ENCODE measurements around the gene CROCC2.

The CROCC2 gene

GRCh38 chr2:240991378-240992263, 85.5 kb downstream of the CROCC2 start:
- H3K27me3 ChIP-seq (ENCODE audit: low read length) = no peaks in the 10 kb centered on the region
- H2AFZ ChIP-seq (ENCODE audit: low read depth, low read length, severe bottlenecking) = no peak overlapping the region
- TF ChIP-seq, protein P1, sequence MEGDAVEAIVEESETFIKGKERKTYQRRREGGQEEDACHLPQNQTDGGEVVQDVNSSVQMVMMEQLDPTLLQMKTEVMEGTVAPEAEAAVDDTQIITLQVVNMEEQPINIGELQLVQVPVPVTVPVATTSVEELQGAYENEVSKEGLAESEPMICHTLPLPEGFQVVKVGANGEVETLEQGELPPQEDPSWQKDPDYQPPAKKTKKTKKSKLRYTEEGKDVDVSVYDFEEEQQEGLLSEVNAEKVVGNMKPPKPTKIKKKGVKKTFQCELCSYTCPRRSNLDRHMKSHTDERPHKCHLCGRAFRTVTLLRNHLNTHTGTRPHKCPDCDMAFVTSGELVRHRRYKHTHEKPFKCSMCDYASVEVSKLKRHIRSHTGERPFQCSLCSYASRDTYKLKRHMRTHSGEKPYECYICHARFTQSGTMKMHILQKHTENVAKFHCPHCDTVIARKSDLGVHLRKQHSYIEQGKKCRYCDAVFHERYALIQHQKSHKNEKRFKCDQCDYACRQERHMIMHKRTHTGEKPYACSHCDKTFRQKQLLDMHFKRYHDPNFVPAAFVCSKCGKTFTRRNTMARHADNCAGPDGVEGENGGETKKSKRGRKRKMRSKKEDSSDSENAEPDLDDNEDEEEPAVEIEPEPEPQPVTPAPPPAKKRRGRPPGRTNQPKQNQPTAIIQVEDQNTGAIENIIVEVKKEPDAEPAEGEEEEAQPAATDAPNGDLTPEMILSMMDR (IDR thresholded peaks at IDR 0.05; ENCODE audit: insufficient read depth, low read length, poor library complexity, severe bottlenecking) = no peak
- TF ChIP-seq EZH2phosphoT487 (conservative IDR thresholded peaks at IDR 0.05; ENCODE audit: low read length) = no peak

GRCh38 chr2:240992572-240993291, 86.6 kb downstream of the CROCC2 start:
- Histone ChIP-seq H2AFZ (ENCODE audit: low read depth, low read length, severe bottlenecking) (no peak overlapping the region), H3K27me3 (ENCODE audit: low read length) (no peaks in the 10 kb centered on the region), H4K20me1 (ENCODE audit: low read depth, low read length) (no peaks in the 10 kb centered on the region), H3K4me2 (ENCODE audit: low read depth, low read length, poor library complexity, severe bottlenecking) (no peak overlapping the region), H3K4me3 (ENCODE audit: insufficient read depth, low read length, poor library complexity, severe bottlenecking) (no peak overlapping the region), H3K79me2 (ENCODE audit: insufficient read depth, low read length) (no peaks in the 10 kb centered on the region), H3K27ac (ENCODE audit: low read depth, low read length) (no peak overlapping the region), H3F3A (ENCODE audit: insufficient read depth) (no peaks in the 10 kb centered on the region), H3K9ac (ENCODE audit: low read length) (no peak overlapping the region), H3K9me3 (ENCODE audit: insufficient read depth, low read length) (no peaks in the 10 kb centered on the region), H3K36me3 (ENCODE audit: low read length) (no peaks in the 10 kb centered on the region), H3K9me2 (replicated peaks; ENCODE audit: insufficient read depth, low read length) (no peaks in the 10 kb centered on the region)
- no peak for TF ChIP-seq EZH2phosphoT487 (conservative IDR thresholded peaks at IDR 0.05; ENCODE audit: low read length)

More at GRCh38 chr2:240991378-240992263, 85.5 kb downstream of the CROCC2 start:
- H3K9ac ChIP-seq (ENCODE audit: low read length) = no peak overlapping the region
- H3K79me2 ChIP-seq (ENCODE audit: insufficient read depth, low read length) = no peaks in the 10 kb centered on the region
- H3K4me3 ChIP-seq (ENCODE audit: insufficient read depth, low read length, poor library complexity, severe bottlenecking) = no peak overlapping the region
- no peaks in the 10 kb centered on the region for H3K9me2 ChIP-seq (replicated peaks; ENCODE audit: insufficient read depth, low read length)
- no peak overlapping the region for H3K27ac ChIP-seq (ENCODE audit: low read depth, low read length)
- no peak overlapping the region for H3K4me2 ChIP-seq (ENCODE audit: low read depth, low read length, poor library complexity, severe bottlenecking)
- H3F3A ChIP-seq (ENCODE audit: insufficient read depth) = no peaks in the 10 kb centered on the region
- no peaks in the 10 kb centered on the region for H4K20me1 ChIP-seq (ENCODE audit: low read depth, low read length)
- no peaks in the 10 kb centered on the region for H3K36me3 ChIP-seq (ENCODE audit: low read length)
- H3K9me3 ChIP-seq (ENCODE audit: insufficient read depth, low read length) = no peaks in the 10 kb centered on the region

- Histone ChIP-seq H3K4me3 (ENCODE audit: insufficient read depth, low read length, poor library complexity, severe bottlenecking) (no peak overlapping the region), H3K27me3 (ENCODE audit: low read length) (no peaks in the 10 kb centered on the region), H3K4me2 (ENCODE audit: low read depth, low read length, poor library complexity, severe bottlenecking) (no peak overlapping the region), H3F3A (ENCODE audit: insufficient read depth) (no peaks in the 10 kb centered on the region), H4K20me1 (ENCODE audit: low read depth, low read length) (no peaks in the 10 kb centered on the region), H3K27ac (ENCODE audit: low read depth, low read length) (no peak overlapping the region), H3K9ac (ENCODE audit: low read length) (no peak overlapping the region), H3K79me2 (ENCODE audit: insufficient read depth, low read length) (no peaks in the 10 kb centered on the region), H3K9me3 (ENCODE audit: insufficient read depth, low read length) (no peaks in the 10 kb centered on the region), H2AFZ (ENCODE audit: low read depth, low read length, severe bottlenecking) (no peak overlapping the region), H3K36me3 (ENCODE audit: low read length) (no peaks in the 10 kb centered on the region), H3K9me2 (replicated peaks; ENCODE audit: insufficient read depth, low read length) (no peaks in the 10 kb centered on the region)
- TF ChIP-seq EZH2phosphoT487 (conservative IDR thresholded peaks at IDR 0.05; ENCODE audit: low read length) = no peak
- TF ChIP-seq, protein P1 (IDR thresholded peaks at IDR 0.05; ENCODE audit: insufficient read depth, low read length, poor library complexity, severe bottlenecking) = no peak
Observed at GRCh38 chr2:240993446-240994170, 87.5 kb downstream of the CROCC2 start.
